GM20431 (cell line): ENCODE measurements around the gene DOK6.
"Not testable (repeated sequence)": the region's sequence is repeated elsewhere in the genome, so short reads cannot be mapped to it uniquely, and the experiment has no call there.

ENCODE experiments used
- in situ Hi-C: fragments of 300-500 bp; cut with MseI, MboI; formaldehyde crosslinking; loops from one replicate; pipeline ENCODE4 v1.15.0; 2020; ENCODE audit warnings: low sequenced_read_pairs; ENCODE audit not compliant: unreplicated experiment

Gene DOK6

GRCh38 chr18:69400253-69400975, at the start of gene DOK6:
DOK6 (plus strand) TSS chr18:69400888.
- in situ Hi-C loops, result no loop called here

- in situ Hi-C loops, result no loop called here
Observed at GRCh38 chr18:69353023-69353422, 47.7 kb upstream of the DOK6 start.

- in situ Hi-C loops, result no loop called here
Observed at GRCh38 chr18:69357590-69357989, 43.1 kb upstream of the DOK6 start.

- in situ Hi-C loops, result no loop called here
Observed at GRCh38 chr18:69358212-69358895, 42.3 kb upstream of the DOK6 start.

- in situ Hi-C loops, result not testable (repeated sequence)
Observed at GRCh38 chr18:69359768-69360167, 40.9 kb upstream of the DOK6 start.

GRCh38 chr18:69364930-69365329, 35.8 kb upstream of the DOK6 start:
- in situ Hi-C loops, result no loop called here

- in situ Hi-C loops, result no loop called here
Observed at GRCh38 chr18:69365658-69366057, 35.0 kb upstream of the DOK6 start.

- in situ Hi-C loops, result no loop called here
Observed at GRCh38 chr18:69367104-69367503, 33.6 kb upstream of the DOK6 start.

GRCh38 chr18:69371729-69372128, 29.0 kb upstream of the DOK6 start:
- in situ Hi-C loops, result no loop called here

- in situ Hi-C loops, result no loop called here
Observed at GRCh38 chr18:69380324-69380723, 20.4 kb upstream of the DOK6 start.

- in situ Hi-C loops, result no loop called here
Observed at GRCh38 chr18:69383186-69383585, 17.5 kb upstream of the DOK6 start.

- in situ Hi-C loops, result no loop called here
Observed at GRCh38 chr18:69387186-69387585, 13.5 kb upstream of the DOK6 start.

GRCh38 chr18:69388222-69388621, 12.5 kb upstream of the DOK6 start:
- in situ Hi-C loops, result no loop called here

GRCh38 chr18:69397096-69397495, 3.6 kb upstream of the DOK6 start:
- in situ Hi-C loops, result no loop called here

- in situ Hi-C loops, result no loop called here
Observed at GRCh38 chr18:69399253-69399652, 1.4 kb upstream of the DOK6 start.

- in situ Hi-C loops, result no loop called here
Observed at GRCh38 chr18:69400976-69401225, 213 bp downstream of the DOK6 start.

- in situ Hi-C loops, result no loop called here
Observed at GRCh38 chr18:69401226-69401971, 711 bp downstream of the DOK6 start.

GRCh38 chr18:69401972-69402532, 1.4 kb downstream of the DOK6 start:
- in situ Hi-C loops, result no loop called here

- in situ Hi-C loops, result no loop called here
Observed at GRCh38 chr18:69402533-69402989, 1.9 kb downstream of the DOK6 start.

- in situ Hi-C loops, result no loop called here
Observed at GRCh38 chr18:69408522-69408921, 7.8 kb downstream of the DOK6 start.

- in situ Hi-C loops, result no loop called here
Observed at GRCh38 chr18:69411199-69411598, 10.5 kb downstream of the DOK6 start.
